Measurements from ENCODE around the gene ITGB6.

DNA sequence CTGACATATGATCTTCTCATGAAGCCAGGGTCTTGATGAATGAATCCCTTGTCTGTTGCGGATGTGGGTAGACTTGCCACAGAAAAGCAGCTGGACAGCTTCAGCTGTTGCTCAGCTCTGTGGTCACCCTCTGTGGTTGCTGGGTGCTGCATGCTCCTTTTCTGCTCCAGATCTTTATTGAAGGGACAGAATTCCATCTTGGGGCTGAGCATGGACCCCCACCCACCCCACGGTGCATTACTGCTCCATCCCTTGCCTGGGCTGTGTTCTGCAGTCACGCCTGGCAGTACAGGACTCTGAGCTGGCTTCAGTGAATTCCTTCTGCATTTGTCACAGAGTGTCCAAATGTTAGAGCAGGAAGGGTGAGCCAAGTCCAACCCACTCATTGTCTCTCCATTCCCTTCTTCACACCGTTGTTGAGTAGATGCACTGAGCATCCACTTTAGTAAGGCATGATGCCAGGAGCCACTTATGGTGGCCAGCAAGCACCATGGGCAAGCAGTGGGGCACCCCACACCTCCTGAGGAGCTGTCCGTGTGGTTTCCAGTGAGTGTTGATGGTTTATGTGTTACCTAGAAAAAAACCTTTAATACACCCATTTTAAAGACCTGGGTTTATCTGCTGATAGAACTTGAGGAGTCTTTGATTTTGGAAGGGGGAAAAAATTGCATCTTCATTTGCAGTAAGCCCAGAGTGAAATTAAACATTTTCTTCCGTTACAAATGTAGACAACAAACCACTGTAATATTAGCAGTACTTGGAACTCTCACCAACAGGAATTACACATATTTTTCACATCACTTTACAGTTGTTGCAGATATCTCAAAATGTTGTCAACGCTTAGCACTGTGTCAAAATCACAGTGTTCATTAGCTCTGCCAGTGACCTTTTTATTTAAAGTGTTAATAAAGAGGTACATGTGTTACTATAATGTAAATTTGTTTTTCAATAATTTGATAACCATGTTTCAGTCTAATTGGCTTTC lies 14.7 kb upstream of the ITGB6 start:
- TF ChIP-seq, protein P1, sequence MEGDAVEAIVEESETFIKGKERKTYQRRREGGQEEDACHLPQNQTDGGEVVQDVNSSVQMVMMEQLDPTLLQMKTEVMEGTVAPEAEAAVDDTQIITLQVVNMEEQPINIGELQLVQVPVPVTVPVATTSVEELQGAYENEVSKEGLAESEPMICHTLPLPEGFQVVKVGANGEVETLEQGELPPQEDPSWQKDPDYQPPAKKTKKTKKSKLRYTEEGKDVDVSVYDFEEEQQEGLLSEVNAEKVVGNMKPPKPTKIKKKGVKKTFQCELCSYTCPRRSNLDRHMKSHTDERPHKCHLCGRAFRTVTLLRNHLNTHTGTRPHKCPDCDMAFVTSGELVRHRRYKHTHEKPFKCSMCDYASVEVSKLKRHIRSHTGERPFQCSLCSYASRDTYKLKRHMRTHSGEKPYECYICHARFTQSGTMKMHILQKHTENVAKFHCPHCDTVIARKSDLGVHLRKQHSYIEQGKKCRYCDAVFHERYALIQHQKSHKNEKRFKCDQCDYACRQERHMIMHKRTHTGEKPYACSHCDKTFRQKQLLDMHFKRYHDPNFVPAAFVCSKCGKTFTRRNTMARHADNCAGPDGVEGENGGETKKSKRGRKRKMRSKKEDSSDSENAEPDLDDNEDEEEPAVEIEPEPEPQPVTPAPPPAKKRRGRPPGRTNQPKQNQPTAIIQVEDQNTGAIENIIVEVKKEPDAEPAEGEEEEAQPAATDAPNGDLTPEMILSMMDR (IDR thresholded peaks at IDR 0.05), result no peak
- no peak for TF ChIP-seq POLR2A (IDR thresholded peaks at IDR 0.05)
